PFSK-1 (cell line): ENCODE measurements around the gene PFKFB3.

Experiments
- REST ChIP-seq, 2 experiments: IDR thresholded peaks; 2 replicates each; pipeline versions ENCODE4 v1.6.1 to v1.8.0; 2011 to 2012; ENCODE audit warnings: low read depth in 2 of 2, low read length in 2 of 2, control low read depth in 1 of 2, inconsistent platforms in 1 of 2, mild to moderate bottlenecking in 1 of 2, moderate library complexity in 1 of 2; ENCODE audit not compliant: insufficient read depth in 1 of 2
- SIN3A ChIP-seq: IDR thresholded peaks from 2 replicates; pipeline ENCODE4 v1.6.1; 2012; ENCODE audit warnings: mild to moderate bottlenecking, low read length, moderate library complexity, borderline replicate concordance; ENCODE audit not compliant: insufficient read depth
- TAF1 ChIP-seq: IDR thresholded peaks from 2 replicates; pipeline ENCODE4 v1.6.1; 2012; ENCODE audit warnings: low read length, control low read depth, borderline replicate concordance; ENCODE audit not compliant: insufficient read depth

DNA sequence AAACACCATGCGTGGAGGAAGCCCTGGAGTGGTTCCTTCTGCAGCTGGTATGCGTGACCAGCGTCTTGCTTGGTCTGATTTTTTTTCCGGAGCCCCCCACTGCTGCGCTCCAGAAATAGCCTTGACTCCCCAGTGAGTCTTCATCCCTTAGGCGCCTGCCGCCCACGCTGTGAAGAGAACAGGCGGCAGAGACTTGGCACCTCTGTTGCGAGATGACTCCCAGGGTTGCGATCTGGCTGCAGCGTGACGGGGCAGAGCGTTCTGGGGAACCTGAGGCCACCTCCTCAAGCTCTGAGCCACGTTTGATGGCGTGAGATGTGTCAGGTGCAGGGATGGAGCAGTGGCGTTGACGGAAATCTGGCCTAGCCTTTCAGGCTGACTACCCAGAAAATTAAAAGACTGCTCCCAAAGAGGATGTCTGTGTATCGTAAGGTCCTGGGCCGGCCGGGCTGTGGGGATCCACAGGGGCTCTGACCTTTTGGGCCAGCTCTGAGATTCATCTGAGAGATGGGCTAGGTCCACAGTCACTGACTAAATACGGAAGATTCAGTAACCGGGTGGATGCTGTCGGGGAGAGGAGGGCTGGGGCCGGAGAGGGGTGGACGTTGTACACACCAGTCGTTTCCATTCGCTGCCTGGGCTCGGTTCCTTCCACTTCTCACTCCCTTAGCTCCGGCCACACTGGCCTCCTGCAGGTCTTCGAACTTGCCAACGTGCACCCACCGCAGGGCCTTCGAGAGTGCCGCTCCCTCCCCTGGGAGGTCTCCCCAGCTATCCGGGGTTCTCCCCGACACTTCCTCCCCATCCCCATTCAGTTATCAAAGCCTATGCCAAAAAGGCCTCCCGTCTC lies 33.8 kb downstream of the PFKFB3 start:
- TF ChIP-seq TAF1, result no peak
- TF ChIP-seq SIN3A, result no peak
- no peak for TF ChIP-seq REST (IDR thresholded peaks at IDR 0.05; ENCODE audit: insufficient read depth in 1 of 2, low read depth in 2 of 2, low read length in 2 of 2)
